ENCODE data around the gene GLI2.

The GLI2 gene
- 0 to 3.3 (median 0) reads per million in 17 experiments for total RNA-seq

GRCh38 chr2:120735746-120736170 lies at the start of gene GLI2:
Gene GLI2, plus strand, starts transcription at chr2:120735868. Its CDS starts 61,453 bp downstream, at chr2:120797321.
- DNase-seq = peak; percentile 33 to 77 (median 48)

- DNase-seq = no peak
Measured at GRCh38 chr2:120685974-120686297, 49.7 kb upstream of the GLI2 start.

GRCh38 chr2:120686511-120687168 lies 49.0 kb upstream of the GLI2 start:
- DNase-seq = peak in 2 of 4 experiments; percentile 6 to 16

GRCh38 chr2:120687210-120687609 lies 48.5 kb upstream of the GLI2 start:
- no peak for DNase-seq

GRCh38 chr2:120690521-120690920 lies 45.1 kb upstream of the GLI2 start:
- no peak for DNase-seq

GRCh38 chr2:120691410-120691809 lies 44.3 kb upstream of the GLI2 start:
- DNase-seq = no peak

GRCh38 chr2:120692691-120693090 lies 43.0 kb upstream of the GLI2 start:
- DNase-seq = no peak

GRCh38 chr2:120693121-120693520 lies 42.5 kb upstream of the GLI2 start:
- DNase-seq = no peak

GRCh38 chr2:120694034-120694433 lies 41.6 kb upstream of the GLI2 start:
- no peak for DNase-seq

- no peak for DNase-seq
Measured at GRCh38 chr2:120697471-120697870, 38.2 kb upstream of the GLI2 start.

- DNase-seq = no peak
Measured at GRCh38 chr2:120699292-120699691, 36.4 kb upstream of the GLI2 start.

- no peak for DNase-seq
Measured at GRCh38 chr2:120700659-120701058, 35.0 kb upstream of the GLI2 start.

GRCh38 chr2:120701096-120701495 lies 34.6 kb upstream of the GLI2 start:
- DNase-seq = no peak

GRCh38 chr2:120701499-120701898 lies 34.2 kb upstream of the GLI2 start:
- DNase-seq = no peak

GRCh38 chr2:120702061-120702460 lies 33.6 kb upstream of the GLI2 start:
- DNase-seq = no peak

GRCh38 chr2:120702801-120703200 lies 32.9 kb upstream of the GLI2 start:
- no peak for DNase-seq

- no peak for DNase-seq
Measured at GRCh38 chr2:120703330-120703994, 32.2 kb upstream of the GLI2 start.

GRCh38 chr2:120704696-120705095 lies 31.0 kb upstream of the GLI2 start:
- no peak for DNase-seq

- no peak for DNase-seq
Measured at GRCh38 chr2:120707816-120708215, 27.9 kb upstream of the GLI2 start.

GRCh38 chr2:120708944-120709607 lies 26.6 kb upstream of the GLI2 start:
- no peak for DNase-seq

- no peak for DNase-seq
Measured at GRCh38 chr2:120709608-120710041, 26.0 kb upstream of the GLI2 start.

- no peak for DNase-seq
Measured at GRCh38 chr2:120710256-120710655, 25.4 kb upstream of the GLI2 start.

- no peak for DNase-seq
Measured at GRCh38 chr2:120711694-120712093, 24.0 kb upstream of the GLI2 start.

- DNase-seq = no peak
Measured at GRCh38 chr2:120712180-120712681, 23.4 kb upstream of the GLI2 start.

Measured in suppressor macrophage (primary cell).